22Rv1 (cell line): ENCODE data around the gene HFE.

ENCODE experiments used
- H3K27ac ChIP-seq: fragments of 450-650 bp; 2 replicates; pipeline ENCODE4 v1.5.1; 2017
- CTCF ChIP-seq: fragments of 450-650 bp; IDR thresholded peaks from 2 replicates; pipeline ENCODE4 v1.5.1; 2017; ENCODE audit warnings: mild to moderate bottlenecking
- ZFX ChIP-seq: fragments of 450-650 bp; IDR thresholded peaks from 2 replicates; pipeline ENCODE4 v1.6.1; 2017; ENCODE audit warnings: antibody characterized with exemption, borderline replicate concordance

Gene HFE

GRCh38 chr6:26142026-26142425, 54.8 kb downstream of the HFE start:
- TF ChIP-seq CTCF (no peak), ZFX (no peak)
- H3K27ac ChIP-seq, result no peak overlapping the region
